Erythroblast (primary cell): Measurements from ENCODE around the gene DERL3.

Experiments used
- GATA1 ChIP-seq: IDR thresholded peaks from 2 replicates; pipeline ENCODE4 v1.6.1; 2011; ENCODE audit warnings: low read depth, mild to moderate bottlenecking, control low read depth, low read length, moderate library complexity
- POLR2A ChIP-seq: IDR thresholded peaks from 2 replicates; pipeline ENCODE4 v1.6.1; 2011; ENCODE audit warnings: mild to moderate bottlenecking, low read length

DNA sequence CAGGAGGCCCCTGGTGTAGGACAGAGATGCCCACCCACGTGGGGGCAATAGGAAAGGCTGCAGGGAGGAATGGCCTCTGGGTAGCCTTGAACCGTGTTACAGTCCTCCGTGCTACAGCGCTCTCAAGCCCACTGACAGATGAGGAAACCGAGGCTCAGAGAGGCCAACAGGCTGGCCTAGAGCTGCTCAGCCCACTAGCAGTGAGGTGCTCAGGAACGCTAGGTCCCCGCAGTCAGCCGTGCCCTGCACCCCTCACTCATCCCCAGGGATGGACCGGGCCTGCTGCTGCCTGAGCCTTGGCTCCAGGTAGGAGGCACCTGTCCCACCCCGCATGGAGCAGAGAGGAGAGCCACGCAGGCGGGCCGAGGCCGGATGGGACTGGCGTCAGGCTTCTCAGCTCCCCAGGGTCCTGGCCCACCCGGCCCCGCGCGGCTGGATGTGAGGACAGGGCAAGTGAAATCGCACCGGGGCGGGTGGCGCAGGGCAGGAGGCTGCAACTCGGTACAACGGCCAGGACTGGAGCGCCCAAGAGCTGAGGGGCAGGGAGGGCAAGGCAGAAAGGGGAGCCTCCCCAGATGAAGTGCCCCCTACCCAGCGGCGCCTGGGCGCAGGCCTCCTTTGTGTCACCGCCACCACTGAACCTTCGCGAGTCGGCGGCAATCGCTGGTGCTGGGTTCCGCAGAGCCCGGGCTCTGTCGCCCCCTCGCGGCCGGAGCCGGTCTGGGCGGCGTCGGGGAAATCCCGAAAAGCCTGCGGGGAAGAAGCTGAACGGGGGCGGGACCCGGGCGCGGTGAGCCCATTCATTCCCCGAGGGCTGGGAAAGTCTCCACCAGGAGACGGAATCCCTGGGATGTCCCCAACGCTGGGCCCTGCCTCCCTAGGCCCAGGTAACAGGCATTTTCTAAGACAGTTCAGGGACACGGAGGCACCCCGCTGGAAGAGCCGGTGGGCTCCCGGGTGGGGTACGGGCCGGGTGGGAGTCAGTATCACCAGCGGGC is 10.5 kb upstream of the DERL3 start:
- TF ChIP-seq POLR2A = no peak
- TF ChIP-seq GATA1 = no peak
